MCF 10A (cell line): Measurements from ENCODE around the gene TCF4. TPM values are rescaled to one million over a fixed set of nuclear protein-coding genes. Genes with fewer than 3 reads are reported as not detected.

Source experiments
- BruUV-seq: library from RNA; stranded (reverse); fragments of 400-500 nt; replicated peaks from 2 replicates; lab custom pipeline; 2021; lab: Mats Ljungman, UMichigan
- CTCF ChIA-PET: fragments of 300-600 bp; sonication (Branson Sonifier 250); formaldehyde crosslinking; extraction: SDS; loops from one replicate; lab custom pipeline; 2021; ENCODE audit warnings: antibody characterized with exemption, inconsistent platforms; lab: Yijun Ruan, JAX
- POLR2A ChIA-PET: fragments of 300-600, 350-650 bp; sonication (Branson Sonifier 250); formaldehyde crosslinking; extraction: SDS; loops from one replicate; lab custom pipeline; 2020; ENCODE audit warnings: antibody characterized with exemption, inconsistent platforms; lab: Yijun Ruan, JAX
- DNase-seq: peaks from one replicate; pipeline ENCODE4 v3.0.0-alpha.2; 2018; ENCODE audit not compliant: unreplicated experiment
- H3K27ac Mint-ChIP-seq: one replicate; pipeline ENCODE4 v1.8.0; 2022; ENCODE audit warnings: mild to moderate bottlenecking, low read depth, mixed read lengths; ENCODE audit not compliant: unreplicated experiment
- H3K27me3 Mint-ChIP-seq: one replicate; pipeline ENCODE4 v1.8.0; 2022; ENCODE audit warnings: mixed read lengths; ENCODE audit not compliant: insufficient read depth, unreplicated experiment
- H3K36me3 Mint-ChIP-seq: one replicate; pipeline ENCODE4 v1.8.0; 2022; ENCODE audit warnings: mild to moderate bottlenecking, moderate library complexity, mixed read lengths; ENCODE audit not compliant: insufficient read depth, unreplicated experiment
- H3K4me1 Mint-ChIP-seq: one replicate; pipeline ENCODE4 v1.8.0; 2022; ENCODE audit warnings: mixed read lengths; ENCODE audit not compliant: insufficient read depth, unreplicated experiment
- H3K4me3 Mint-ChIP-seq: one replicate; pipeline ENCODE4 v1.8.0; 2022; ENCODE audit warnings: mild to moderate bottlenecking, moderate library complexity, mixed read lengths; ENCODE audit not compliant: unreplicated experiment
- H3K9me3 Mint-ChIP-seq: one replicate; pipeline ENCODE4 v1.8.0; 2022; ENCODE audit warnings: mixed read lengths; ENCODE audit not compliant: unreplicated experiment
- CTCF ChIP-seq: fragments of 200-600 bp; IDR thresholded peaks from one replicate; pipeline ENCODE4 v1.8.0; 2022; ENCODE audit warnings: antibody characterized with exemption, mild to moderate bottlenecking; ENCODE audit not compliant: unreplicated experiment
- intact Hi-C: fragments of 100-400 bp; cut with micrococcal nuclease; formaldehyde crosslinking; loops from 2 replicates; pipeline ENCODE4 v1.14.1; 2022
- total RNA-seq: library from RNA; stranded (reverse); gene quantifications from 2 replicates; pipeline ENCODE4 v1.2.3, GENCODE V29; 2022

TCF4 gene
- total RNA-seq, 1 experiment from 2014 or later = 6.2 TPM

GRCh38 chr18:55440988-55441387, 147.0 kb downstream of the TCF4 start:
- POLR2A ChIA-PET = interaction anchor here (1.5 kb wide), 1 partner anchor 11 kb away, joined by 3 read pairs; no protein-coding TSS in a partner anchor
- no peaks in the 10 kb centered on the region for H3K4me1 Mint-ChIP-seq
- H3K9me3 Mint-ChIP-seq = peaks cover 14% of the 10 kb centered on the region
- CTCF ChIA-PET = interaction anchor here (0.6 to 4.6 kb wide), 3 partner anchors 8 to 296 kb away, joined by 4 to 15 read pairs (median 4); no protein-coding TSS in a partner anchor
- no peak for DNase-seq
- no peak overlapping the region for H3K4me3 Mint-ChIP-seq
- no peak for TF ChIP-seq CTCF
- no TSS peak for BruUV-seq
- H3K27ac Mint-ChIP-seq = no peak overlapping the region
- H3K36me3 Mint-ChIP-seq = peaks cover 6% of the 10 kb centered on the region
- intact Hi-C loops = no loop called here
- H3K27me3 Mint-ChIP-seq = no peaks in the 10 kb centered on the region

DNA sequence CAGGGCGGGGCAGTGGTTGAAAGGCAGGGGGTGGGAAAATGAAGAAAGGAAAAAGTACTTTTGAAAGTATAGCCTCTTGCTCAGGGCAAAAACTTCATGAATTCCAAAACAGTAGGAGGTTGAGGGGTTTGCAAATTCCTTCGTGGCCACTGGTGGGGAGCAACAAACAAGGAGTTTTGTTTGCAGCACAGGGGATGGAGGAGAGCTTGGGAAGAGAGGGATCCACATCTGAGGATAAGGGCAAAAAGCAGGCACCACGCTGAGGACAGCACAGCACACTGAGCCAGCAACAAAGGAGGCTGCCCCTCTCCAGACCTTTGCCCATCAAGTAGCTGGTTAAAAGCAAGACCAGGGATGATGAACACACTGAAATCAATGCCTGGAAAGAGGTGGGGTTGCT, 148.9 kb downstream of the TCF4 start:
- Mint-ChIP-seq H3K36me3 (no peaks in the 10 kb centered on the region), H3K27me3 (no peaks in the 10 kb centered on the region), H3K4me3 (no peak overlapping the region), H3K4me1 (no peaks in the 10 kb centered on the region), H3K27ac (no peak overlapping the region), H3K9me3 (no peaks in the 10 kb centered on the region)
- intact Hi-C loops = no loop called here
- no peak for DNase-seq
- no peak for TF ChIP-seq CTCF
- POLR2A ChIA-PET = no interaction called here
- CTCF ChIA-PET = interaction anchor here (0.6 to 4.6 kb wide), 2 partner anchors 23 to 217 kb away, joined by 3 to 15 read pairs; no protein-coding TSS in a partner anchor
- no TSS peak for BruUV-seq

DNA sequence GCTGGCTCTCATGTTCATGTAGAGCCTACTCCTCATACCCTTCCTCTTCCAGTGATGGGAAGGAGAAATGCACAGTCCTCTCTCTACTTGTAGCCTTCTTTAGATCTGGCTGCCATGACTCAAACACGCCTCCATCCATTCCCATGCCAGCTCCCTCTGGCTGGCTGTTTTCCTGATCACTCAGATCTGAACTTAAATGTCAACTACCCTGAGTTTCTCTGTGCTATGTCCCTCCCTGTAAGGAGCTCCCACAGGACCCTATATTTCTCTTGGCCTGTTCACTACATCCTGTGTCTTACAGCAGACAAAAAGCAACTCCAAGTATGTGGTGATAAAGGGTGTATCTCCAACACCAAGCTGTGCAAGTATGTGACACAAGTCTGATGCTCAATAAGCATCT, 152.4 kb downstream of the TCF4 start:
- POLR2A ChIA-PET = interaction anchor here (0.7 kb wide), 1 partner anchor 19 kb away, joined by 3 read pairs; no protein-coding TSS in a partner anchor

GRCh38 chr18:55433648-55434047, 154.3 kb downstream of the TCF4 start:
- Mint-ChIP-seq H3K36me3 (no peaks in the 10 kb centered on the region), H3K4me1 (no peaks in the 10 kb centered on the region), H3K9me3 (no peaks in the 10 kb centered on the region), H3K27ac (no peak overlapping the region), H3K27me3 (no peaks in the 10 kb centered on the region), H3K4me3 (no peak overlapping the region)
- no TSS peak for BruUV-seq
- ChIA-PET CTCF (no interaction called here), POLR2A (no interaction called here)
- DNase-seq = no peak
- intact Hi-C loops = no loop called here
- no peak for TF ChIP-seq CTCF

More for the DNA sequence above, 152.4 kb downstream of the TCF4 start:
- intact Hi-C loops = no loop called here
- peak overlapping the region; percentile 63 for H3K27ac Mint-ChIP-seq
- no peaks in the 10 kb centered on the region for H3K27me3 Mint-ChIP-seq
- H3K36me3 Mint-ChIP-seq = no peaks in the 10 kb centered on the region
- no peak overlapping the region for H3K4me3 Mint-ChIP-seq
- no peaks in the 10 kb centered on the region for H3K4me1 Mint-ChIP-seq
- TF ChIP-seq CTCF = no peak
- no peak for DNase-seq
- CTCF ChIA-PET = interaction anchor here (0.5 kb wide), 1 partner anchor 151 kb away, joined by 3 read pairs; no protein-coding TSS in a partner anchor
- no TSS peak for BruUV-seq
- H3K9me3 Mint-ChIP-seq = no peaks in the 10 kb centered on the region
